ENCODE data around the gene ANOS1. TPM values are rescaled to one million over a fixed set of nuclear protein-coding genes. Genes with fewer than 3 reads are reported as not detected.
A peak's percentile ranks its signal among the peaks of the same experiment; 100 is the strongest.

ANOS1 gene
- total RNA-seq, 1 experiment from 2014 or later = 24.8 TPM

GRCh38 chrX:8741981-8742380 lies 10.0 kb upstream of the ANOS1 start (continued):
- no peak for TF ChIP-seq CTCF (IDR thresholded peaks at IDR 0.05)

- CTCF ChIA-PET = interaction anchor here (0.5 to 2.3 kb wide), 12 partner anchors 8 to 537 kb away, joined by 3 to 16 read pairs (median 4); no protein-coding TSS in a partner anchor
Measured at GRCh38 chrX:8738588-8739189, 6.8 kb upstream of the ANOS1 start.

DNA sequence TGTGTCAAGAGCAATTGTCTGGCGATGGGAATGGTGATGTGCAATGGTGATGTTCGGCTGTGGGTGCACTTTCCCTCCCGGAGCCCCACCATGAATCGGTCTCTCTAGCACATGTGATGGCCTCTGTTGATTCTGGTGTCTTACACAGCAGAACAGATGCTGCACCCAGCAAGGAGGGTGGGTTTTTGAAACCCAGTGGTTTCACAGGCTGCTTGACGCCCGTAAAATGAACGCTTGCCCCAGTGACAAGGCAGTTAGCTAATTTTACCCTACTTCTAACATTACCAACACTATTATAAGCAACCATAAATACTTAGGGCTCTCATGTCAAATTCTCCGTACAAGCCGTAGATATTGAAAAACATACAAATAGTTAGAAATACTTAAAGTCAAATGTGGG lies 5.9 kb upstream of the ANOS1 start:
- no peaks in the 10 kb centered on the region for H3K36me3 Mint-ChIP-seq
- H3K4me3 Mint-ChIP-seq = no peak overlapping the region
- peaks cover 25% of the 10 kb centered on the region for H3K4me1 Mint-ChIP-seq
- CTCF ChIA-PET = interaction anchor here (0.9 to 2.3 kb wide), 9 partner anchors 8 to 536 kb away, joined by 3 to 16 read pairs (median 5); no protein-coding TSS in a partner anchor
- H3K27ac Mint-ChIP-seq = no peak overlapping the region
- DNase-seq (ENCODE audit: low spot score) (no peak), ATAC-seq (no peak)
- no peaks in the 10 kb centered on the region for H3K9me3 Mint-ChIP-seq
- POLR2A ChIA-PET = no interaction called here
- TF ChIP-seq CDX4 (CRISPR knock-in tag; IDR thresholded peaks at IDR 0.05; ENCODE audit: borderline replicate concordance) = no peak
- no peak for TF ChIP-seq SMAD3 (CRISPR knock-in tag; IDR thresholded peaks at IDR 0.05; ENCODE audit: borderline replicate concordance)
- no peak for TF ChIP-seq SOX15 (CRISPR knock-in tag; IDR thresholded peaks at IDR 0.05)
- TF ChIP-seq PRDM15 (CRISPR knock-in tag; IDR thresholded peaks at IDR 0.05) = no peak
- no peak for TF ChIP-seq TCF7 (CRISPR knock-in tag; IDR thresholded peaks at IDR 0.05; ENCODE audit: low read depth)
- no peak for TF ChIP-seq TP53 (CRISPR knock-in tag; IDR thresholded peaks at IDR 0.05)
- TF ChIP-seq ZNF532 (CRISPR knock-in tag; IDR thresholded peaks at IDR 0.05; ENCODE audit: borderline replicate concordance) = no peak
- TF ChIP-seq, protein P1, sequence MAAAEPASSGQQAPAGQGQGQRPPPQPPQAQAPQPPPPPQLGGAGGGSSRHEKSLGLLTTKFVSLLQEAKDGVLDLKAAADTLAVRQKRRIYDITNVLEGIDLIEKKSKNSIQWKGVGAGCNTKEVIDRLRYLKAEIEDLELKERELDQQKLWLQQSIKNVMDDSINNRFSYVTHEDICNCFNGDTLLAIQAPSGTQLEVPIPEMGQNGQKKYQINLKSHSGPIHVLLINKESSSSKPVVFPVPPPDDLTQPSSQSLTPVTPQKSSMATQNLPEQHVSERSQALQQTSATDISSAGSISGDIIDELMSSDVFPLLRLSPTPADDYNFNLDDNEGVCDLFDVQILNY (CRISPR knock-in tag; IDR thresholded peaks at IDR 0.05) = no peak
- TF ChIP-seq GABPB1 (CRISPR knock-in tag; IDR thresholded peaks at IDR 0.05) = no peak
- TF ChIP-seq ATF3 (CRISPR knock-in tag; conservative IDR thresholded peaks at IDR 0.05) = no peak
- H3K27me3 Mint-ChIP-seq (ENCODE audit: low read depth) = peaks cover 3% of the 10 kb centered on the region

More at GRCh38 chrX:8738588-8739189, 6.8 kb upstream of the ANOS1 start:
- POLR2A ChIA-PET = no interaction called here
- no peaks in the 10 kb centered on the region for H3K9me3 Mint-ChIP-seq
- TF ChIP-seq EMX1 (CRISPR knock-in tag; IDR thresholded peaks at IDR 0.05) (no peak), ELF4 (CRISPR knock-in tag; IDR thresholded peaks at IDR 0.05; ENCODE audit: low read depth) (no peak), JUN (CRISPR knock-in tag; IDR thresholded peaks at IDR 0.05) (no peak), NR2C2 (CRISPR knock-in tag; IDR thresholded peaks at IDR 0.05) (no peak), ZNF423 (CRISPR knock-in tag; IDR thresholded peaks at IDR 0.05) (no peak), ZBTB21 (CRISPR knock-in tag; IDR thresholded peaks at IDR 0.05; ENCODE audit: borderline replicate concordance) (no peak), CTCF (IDR thresholded peaks at IDR 0.05) (peak; percentile 38), SMAD4 (CRISPR knock-in tag; IDR thresholded peaks at IDR 0.05) (no peak)
- peak; percentile 42 for DNase-seq (ENCODE audit: low spot score)
- H3K4me1 Mint-ChIP-seq = peaks cover 18% of the 10 kb centered on the region
- no peaks in the 10 kb centered on the region for H3K36me3 Mint-ChIP-seq
- ATAC-seq = peak; percentile 43; the same call in 1 of the 2 replicates
- H3K27me3 Mint-ChIP-seq (ENCODE audit: low read depth) = no peaks in the 10 kb centered on the region
- no peak overlapping the region for H3K27ac Mint-ChIP-seq
- no peak overlapping the region for H3K4me3 Mint-ChIP-seq
